GM18858 (cell line): ENCODE results near the gene ANKFY1.
"Not testable (repeated sequence)": the region's sequence is repeated elsewhere in the genome, so short reads cannot be mapped to it uniquely, and the experiment has no call there.

Source experiments
- ATAC-seq: cut with Tn5 transposase; IDR thresholded peaks from one replicate; pipeline ENCODE4 v1.9.1; 2021; ENCODE audit not compliant: unreplicated experiment

The ANKFY1 gene

GRCh38 chr17:4262703-4263102 is 1.1 kb downstream of the ANKFY1 start:
- no peak for ATAC-seq

- no peak for ATAC-seq
These were observed 2.3 kb downstream of the ANKFY1 start for GRCh38 chr17:4261452-4261851.

- no peak for ATAC-seq
These were observed 4.9 kb downstream of the ANKFY1 start for GRCh38 chr17:4258867-4259266.

- ATAC-seq = no peak
These were observed 6.8 kb downstream of the ANKFY1 start for GRCh38 chr17:4256952-4257351.

GRCh38 chr17:4255271-4255670 is 8.5 kb downstream of the ANKFY1 start:
- ATAC-seq = not testable (repeated sequence)

- no peak for ATAC-seq
These were observed 12.9 kb downstream of the ANKFY1 start for GRCh38 chr17:4250887-4251286.

- ATAC-seq = no peak
These were observed 14.2 kb downstream of the ANKFY1 start for GRCh38 chr17:4249452-4250029.

- no peak for ATAC-seq
These were observed 15.1 kb downstream of the ANKFY1 start for GRCh38 chr17:4248504-4249277.

GRCh38 chr17:4247971-4248388 is 15.8 kb downstream of the ANKFY1 start:
- ATAC-seq = no peak

GRCh38 chr17:4247361-4247970 is 16.3 kb downstream of the ANKFY1 start:
- ATAC-seq = no peak

- ATAC-seq = no peak
These were observed 17.1 kb downstream of the ANKFY1 start for GRCh38 chr17:4246674-4247073.

- no peak for ATAC-seq
These were observed 22.2 kb downstream of the ANKFY1 start for GRCh38 chr17:4241535-4241934.

- ATAC-seq = no peak
These were observed 27.3 kb downstream of the ANKFY1 start for GRCh38 chr17:4236456-4236855.

- no peak for ATAC-seq
These were observed 28.2 kb downstream of the ANKFY1 start for GRCh38 chr17:4235372-4236279.

GRCh38 chr17:4234401-4234800 is 29.4 kb downstream of the ANKFY1 start:
- ATAC-seq = no peak

GRCh38 chr17:4233668-4234258 is 30.0 kb downstream of the ANKFY1 start:
- no peak for ATAC-seq

- ATAC-seq = no peak
These were observed 31.5 kb downstream of the ANKFY1 start for GRCh38 chr17:4232168-4232813.

- ATAC-seq = no peak
These were observed 33.9 kb downstream of the ANKFY1 start for GRCh38 chr17:4229627-4230541.

GRCh38 chr17:4221899-4222659 is 41.7 kb downstream of the ANKFY1 start:
- no peak for ATAC-seq
